NT2/D1 (cell line): ENCODE measurements around the gene RASSF7.
A peak's percentile ranks its signal among the peaks of the same experiment; 100 is the strongest.

Experiments used
- DNase-seq: peaks from one replicate; pipeline ENCODE4 v3.0.0-alpha.2; 2011; ENCODE audit warnings: low read depth, low spot score
- H3K27me3 ChIP-seq: 2 replicates; pipeline ENCODE4 v1.6.0; 2011; ENCODE audit warnings: mild to moderate bottlenecking; ENCODE audit not compliant: insufficient read length, insufficient read depth
- H3K36me3 ChIP-seq: 2 replicates; pipeline ENCODE4 v1.6.1; 2011; ENCODE audit warnings: mild to moderate bottlenecking, low read length, mixed read lengths; ENCODE audit not compliant: insufficient read depth, insufficient read length
- H3K4me1 ChIP-seq: 2 replicates; pipeline ENCODE4 v1.5.1; 2011; ENCODE audit not compliant: insufficient read depth, insufficient read length
- H3K4me3 ChIP-seq: 2 replicates; pipeline ENCODE4 v1.5.1; 2011; ENCODE audit warnings: low read depth; ENCODE audit not compliant: insufficient read length
- H3K9ac ChIP-seq: 2 replicates; pipeline ENCODE4 v1.6.0; 2011; ENCODE audit warnings: low read depth; ENCODE audit not compliant: insufficient read length
- H3K9me3 ChIP-seq: 2 replicates; pipeline ENCODE4 v1.5.1; 2011; ENCODE audit warnings: mild to moderate bottlenecking, low read length; ENCODE audit not compliant: insufficient read depth
- SUZ12 ChIP-seq: IDR thresholded peaks from 2 replicates; pipeline ENCODE4 v1.6.1; 2011; ENCODE audit not compliant: insufficient read length, insufficient read depth; ENCODE audit errors: extremely low read depth
- YY1 ChIP-seq: IDR thresholded peaks from 2 replicates; pipeline ENCODE4 v1.6.1; 2011; ENCODE audit not compliant: insufficient read length, insufficient read depth
- ZNF274 ChIP-seq: IDR thresholded peaks from 2 replicates; pipeline ENCODE4 v1.6.1; 2011; ENCODE audit warnings: mild to moderate bottlenecking, low read depth, low read length

Gene RASSF7

GRCh38 chr11:550021-550745, 10.6 kb upstream of the RASSF7 start:
- Histone ChIP-seq H3K4me3 (no peak overlapping the region), H3K36me3 (no peaks in the 10 kb centered on the region), H3K9ac (no peak overlapping the region), H3K4me1 (peaks cover 16% of the 10 kb centered on the region), H3K9me3 (no peaks in the 10 kb centered on the region), H3K27me3 (peaks cover 2% of the 10 kb centered on the region)
- TF ChIP-seq ZNF274: no peak
- no peak for TF ChIP-seq SUZ12
- TF ChIP-seq YY1: no peak
- DNase-seq: no peak

- H3K27me3 ChIP-seq: peaks cover 7% of the 10 kb centered on the region
- peaks cover 15% of the 10 kb centered on the region for H3K4me1 ChIP-seq
- no peak overlapping the region for H3K9ac ChIP-seq
- TF ChIP-seq SUZ12 (no peak), YY1 (no peak), ZNF274 (no peak)
- H3K9me3 ChIP-seq: no peaks in the 10 kb centered on the region
- no peaks in the 10 kb centered on the region for H3K36me3 ChIP-seq
- DNase-seq: no peak
- H3K4me3 ChIP-seq: no peak overlapping the region
Measured at GRCh38 chr11:550746-551085, 10.1 kb upstream of the RASSF7 start.

- TF ChIP-seq ZNF274 (no peak), YY1 (no peak), SUZ12 (no peak)
- H3K4me3 ChIP-seq: no peak overlapping the region
- H3K4me1 ChIP-seq: peaks cover 15% of the 10 kb centered on the region
- H3K9ac ChIP-seq: no peak overlapping the region
- no peak for DNase-seq
- peaks cover 11% of the 10 kb centered on the region for H3K27me3 ChIP-seq
- H3K36me3 ChIP-seq: no peaks in the 10 kb centered on the region
- H3K9me3 ChIP-seq: no peaks in the 10 kb centered on the region
Measured at GRCh38 chr11:551131-551530, 9.6 kb upstream of the RASSF7 start.

GRCh38 chr11:551596-551995, 9.2 kb upstream of the RASSF7 start:
- Histone ChIP-seq H3K4me3 (no peak overlapping the region), H3K27me3 (peaks cover 16% of the 10 kb centered on the region), H3K9ac (no peak overlapping the region), H3K36me3 (no peaks in the 10 kb centered on the region), H3K9me3 (no peaks in the 10 kb centered on the region), H3K4me1 (peaks cover 17% of the 10 kb centered on the region)
- TF ChIP-seq ZNF274 (no peak), YY1 (no peak), SUZ12 (no peak)
- DNase-seq: no peak

GRCh38 chr11:553083-553987, 7.4 kb upstream of the RASSF7 start:
- no peak overlapping the region for H3K4me3 ChIP-seq
- H3K27me3 ChIP-seq: peaks cover 33% of the 10 kb centered on the region
- DNase-seq: no peak
- no peaks in the 10 kb centered on the region for H3K9me3 ChIP-seq
- H3K36me3 ChIP-seq: no peaks in the 10 kb centered on the region
- H3K4me1 ChIP-seq: peaks cover 26% of the 10 kb centered on the region
- TF ChIP-seq SUZ12: no peak
- no peak for TF ChIP-seq YY1
- TF ChIP-seq ZNF274: no peak
- peak overlapping the region; percentile 61 for H3K9ac ChIP-seq

GRCh38 chr11:553988-554340, 6.8 kb upstream of the RASSF7 start:
- TF ChIP-seq ZNF274: no peak
- no peak for TF ChIP-seq SUZ12
- no peak for TF ChIP-seq YY1
- no peak for DNase-seq

GRCh38 chr11:554428-555226, 6.1 kb upstream of the RASSF7 start:
- Histone ChIP-seq H3K27me3 (peaks cover 36% of the 10 kb centered on the region), H3K9ac (peak overlapping the region; percentile 32), H3K4me3 (no peak overlapping the region), H3K9me3 (no peaks in the 10 kb centered on the region), H3K36me3 (no peaks in the 10 kb centered on the region), H3K4me1 (peaks cover 29% of the 10 kb centered on the region)
- no peak for TF ChIP-seq SUZ12
- peak; percentile 61 for DNase-seq

More at GRCh38 chr11:553988-554340, 6.8 kb upstream of the RASSF7 start:
- H3K27me3 ChIP-seq: peaks cover 36% of the 10 kb centered on the region
- H3K4me1 ChIP-seq: peaks cover 27% of the 10 kb centered on the region
- H3K4me3 ChIP-seq: no peak overlapping the region
- H3K9ac ChIP-seq: no peak overlapping the region
- H3K36me3 ChIP-seq: no peaks in the 10 kb centered on the region
- H3K9me3 ChIP-seq: no peaks in the 10 kb centered on the region
